HFFc6 (cell line): Measurements from ENCODE around the gene SEPTIN10. TPM values are rescaled to one million over a fixed set of nuclear protein-coding genes. Genes with fewer than 3 reads are reported as not detected.

Source experiments
- DNase-seq: peaks from one replicate; pipeline ENCODE4 v3.0.0-alpha.2; 2018
- H3K27ac Mint-ChIP-seq: 2 replicates; pipeline ENCODE4 v1.8.0; 2020; ENCODE audit warnings: mild to moderate bottlenecking, mixed read lengths
- H3K27me3 Mint-ChIP-seq: 2 replicates; pipeline ENCODE4 v1.8.0; 2021; ENCODE audit warnings: mild to moderate bottlenecking, moderate library complexity, mixed read lengths; ENCODE audit not compliant: insufficient read depth
- H3K36me3 Mint-ChIP-seq: 2 replicates; pipeline ENCODE4 v1.8.0; 2021; ENCODE audit warnings: low read depth, mixed read lengths
- H3K4me1 Mint-ChIP-seq: 2 replicates; pipeline ENCODE4 v1.8.0; 2020; ENCODE audit warnings: low read depth, mixed read lengths
- H3K4me3 Mint-ChIP-seq: 2 replicates; pipeline ENCODE4 v1.8.0; 2020; ENCODE audit warnings: mild to moderate bottlenecking, moderate library complexity, mixed read lengths
- H3K9me3 Mint-ChIP-seq: 2 replicates; pipeline ENCODE4 v1.8.0; 2020; ENCODE audit warnings: mild to moderate bottlenecking, mixed read lengths
- total RNA-seq, 6 experiments: library from RNA; stranded (reverse); fragmentation: NEBNext Ultra II Directional; extraction: Animal tissue kit (Norgen Biotek cat#: 25700); gene quantifications; 2 replicates in 1 of 6; 3 replicates in 5 of 6; pipeline ENCODE4 v1.2.3, GENCODE V29; 2021
- TF ChIP-seq, protein P1 (sequence below): fragments of 200-600 bp; sonication (generic); IDR thresholded peaks from 2 replicates; pipeline ENCODE4 v1.5.0; 2021; ENCODE audit warnings: antibody characterized with exemption, mild to moderate bottlenecking

The SEPTIN10 gene
- total RNA-seq, 6 experiments from 2014 or later: 102 to 127 (median 114) TPM

DNA sequence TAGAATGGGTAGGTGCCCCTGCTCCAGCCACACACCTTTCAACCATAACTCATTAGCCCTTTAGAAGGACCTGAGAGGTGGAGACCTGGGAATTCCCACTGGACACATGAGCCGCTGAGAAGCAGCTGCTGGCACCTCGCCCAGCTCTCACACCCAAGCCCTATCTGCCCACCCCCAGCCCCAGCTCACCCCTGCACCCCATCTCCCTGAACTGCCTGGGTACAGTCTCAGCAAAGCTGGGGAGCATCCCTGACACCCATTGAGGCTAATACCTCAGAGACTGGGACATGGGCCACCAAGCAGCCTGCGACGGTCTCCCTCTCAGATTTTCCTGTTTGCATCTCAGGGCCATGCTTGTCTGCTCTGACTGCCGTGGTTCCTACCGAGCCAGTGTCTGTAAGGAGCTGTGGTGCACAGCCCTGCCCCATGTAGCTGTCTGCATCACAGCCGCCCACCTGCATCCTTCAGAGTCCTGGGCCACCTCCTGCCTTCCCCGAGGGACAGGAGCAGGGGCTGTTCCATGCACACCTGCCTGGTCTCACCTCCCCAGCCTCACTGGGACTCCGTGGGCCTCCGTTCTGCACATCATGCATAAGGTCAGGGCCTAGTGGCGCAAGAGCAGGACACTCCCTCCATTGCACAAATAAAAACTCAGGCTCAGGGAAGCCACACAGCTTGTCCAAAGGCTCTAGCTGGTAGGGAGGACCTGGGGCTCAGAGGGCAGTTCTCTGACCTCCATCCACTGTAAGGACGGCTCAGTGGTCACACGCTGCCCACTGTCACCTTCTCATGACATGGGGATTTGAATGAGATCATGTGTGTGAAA lies 90.0 kb downstream of the SEPTIN10 start:
- Mint-ChIP-seq H3K36me3 (no peaks in the 10 kb centered on the region), H3K27me3 (peaks cover 24% of the 10 kb centered on the region), H3K4me3 (no peak overlapping the region), H3K4me1 (no peaks in the 10 kb centered on the region), H3K27ac (no peak overlapping the region), H3K9me3 (no peaks in the 10 kb centered on the region)
- TF ChIP-seq, protein P1, sequence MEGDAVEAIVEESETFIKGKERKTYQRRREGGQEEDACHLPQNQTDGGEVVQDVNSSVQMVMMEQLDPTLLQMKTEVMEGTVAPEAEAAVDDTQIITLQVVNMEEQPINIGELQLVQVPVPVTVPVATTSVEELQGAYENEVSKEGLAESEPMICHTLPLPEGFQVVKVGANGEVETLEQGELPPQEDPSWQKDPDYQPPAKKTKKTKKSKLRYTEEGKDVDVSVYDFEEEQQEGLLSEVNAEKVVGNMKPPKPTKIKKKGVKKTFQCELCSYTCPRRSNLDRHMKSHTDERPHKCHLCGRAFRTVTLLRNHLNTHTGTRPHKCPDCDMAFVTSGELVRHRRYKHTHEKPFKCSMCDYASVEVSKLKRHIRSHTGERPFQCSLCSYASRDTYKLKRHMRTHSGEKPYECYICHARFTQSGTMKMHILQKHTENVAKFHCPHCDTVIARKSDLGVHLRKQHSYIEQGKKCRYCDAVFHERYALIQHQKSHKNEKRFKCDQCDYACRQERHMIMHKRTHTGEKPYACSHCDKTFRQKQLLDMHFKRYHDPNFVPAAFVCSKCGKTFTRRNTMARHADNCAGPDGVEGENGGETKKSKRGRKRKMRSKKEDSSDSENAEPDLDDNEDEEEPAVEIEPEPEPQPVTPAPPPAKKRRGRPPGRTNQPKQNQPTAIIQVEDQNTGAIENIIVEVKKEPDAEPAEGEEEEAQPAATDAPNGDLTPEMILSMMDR: no peak
- no peak for DNase-seq

DNA sequence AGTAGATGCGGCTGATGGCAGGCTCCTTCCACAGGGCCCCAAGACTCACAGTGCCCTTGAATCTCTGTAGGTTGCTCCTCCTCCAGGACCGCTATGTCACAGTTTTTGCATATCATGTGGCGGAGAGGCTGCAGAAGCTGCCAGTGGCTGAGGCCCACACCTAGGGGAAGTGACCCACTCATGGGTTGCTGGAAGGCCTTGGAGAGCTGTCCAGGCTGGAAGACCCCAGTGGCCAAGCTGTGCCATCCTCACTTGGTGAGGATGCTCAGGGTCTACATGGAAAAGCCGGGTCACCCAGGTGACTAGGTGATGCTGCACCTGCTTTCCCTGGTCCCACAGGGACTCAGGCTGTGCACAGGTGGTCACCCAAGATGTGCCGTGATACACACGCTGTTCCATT lies 90.6 kb downstream of the SEPTIN10 start:
- H3K27me3 Mint-ChIP-seq: peaks cover 18% of the 10 kb centered on the region
- TF ChIP-seq, protein P1: no peak
- no peaks in the 10 kb centered on the region for H3K4me1 Mint-ChIP-seq
- DNase-seq: no peak
- H3K27ac Mint-ChIP-seq: no peak overlapping the region
- H3K36me3 Mint-ChIP-seq: no peaks in the 10 kb centered on the region
- no peak overlapping the region for H3K4me3 Mint-ChIP-seq
- H3K9me3 Mint-ChIP-seq: no peaks in the 10 kb centered on the region

DNA sequence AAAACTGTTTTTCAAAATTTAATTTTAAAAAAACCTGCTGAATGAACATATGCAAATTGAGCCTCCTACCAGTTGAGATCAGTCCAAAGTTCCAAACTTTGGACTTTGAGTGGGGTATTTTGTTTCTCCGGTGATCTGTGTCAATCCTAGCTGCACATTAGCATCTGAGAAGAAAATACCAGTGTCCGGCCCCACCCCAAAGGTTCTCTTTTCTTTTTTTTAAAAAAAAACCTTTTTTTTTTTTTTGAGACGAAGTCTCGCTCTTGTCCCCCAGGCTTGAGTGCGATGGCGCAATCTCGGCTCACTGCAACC lies 91.7 kb downstream of the SEPTIN10 start:
- TF ChIP-seq, protein P1: no peak
- no peak for DNase-seq
- no peaks in the 10 kb centered on the region for H3K36me3 Mint-ChIP-seq
- peaks cover 16% of the 10 kb centered on the region for H3K27me3 Mint-ChIP-seq
- no peak overlapping the region for H3K4me3 Mint-ChIP-seq
- no peak overlapping the region for H3K27ac Mint-ChIP-seq
- H3K9me3 Mint-ChIP-seq: no peaks in the 10 kb centered on the region
- no peaks in the 10 kb centered on the region for H3K4me1 Mint-ChIP-seq

DNA sequence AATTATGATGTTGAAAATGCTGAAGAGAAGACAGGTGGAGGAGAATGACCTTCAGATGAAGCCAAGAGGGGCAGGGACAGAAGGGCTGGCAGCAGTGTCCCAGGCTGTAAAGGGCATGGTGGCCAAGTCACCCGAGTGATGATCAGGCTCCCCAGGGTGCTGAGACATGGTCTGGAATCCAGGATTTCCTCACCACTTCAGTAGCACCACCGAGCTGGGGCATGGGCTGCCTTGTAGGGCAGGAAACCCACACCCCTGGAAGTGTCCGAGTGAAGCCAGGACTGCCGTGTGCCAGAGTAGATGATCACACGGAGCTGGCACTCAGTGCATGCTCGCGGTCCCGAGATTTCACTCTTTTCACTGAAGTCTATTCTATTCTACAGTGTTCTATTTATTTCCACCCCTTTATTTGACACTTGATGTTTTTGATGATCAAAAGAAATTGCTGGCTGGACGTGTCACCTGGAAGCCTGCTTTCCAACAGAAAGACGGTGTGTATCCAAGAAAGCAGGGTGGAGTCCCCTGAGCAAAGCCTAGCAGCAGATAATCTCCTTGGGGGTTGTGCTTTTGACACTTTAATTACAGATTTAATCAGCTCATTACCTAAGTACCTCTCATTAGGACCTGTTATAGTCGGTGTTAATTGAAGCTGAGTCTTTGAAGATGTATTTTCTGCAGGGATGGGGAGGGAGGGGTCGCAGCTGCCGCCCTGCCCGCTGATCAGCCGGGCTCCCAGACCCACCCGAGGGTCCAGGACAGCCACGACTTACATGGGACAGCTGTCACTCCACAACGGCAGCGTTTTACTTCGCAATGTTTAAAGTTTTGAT lies 92.3 kb downstream of the SEPTIN10 start:
- Mint-ChIP-seq H3K36me3 (no peaks in the 10 kb centered on the region), H3K27me3 (peaks cover 16% of the 10 kb centered on the region), H3K9me3 (no peaks in the 10 kb centered on the region), H3K27ac (no peak overlapping the region), H3K4me1 (no peaks in the 10 kb centered on the region), H3K4me3 (no peak overlapping the region)
- no peak for DNase-seq
- TF ChIP-seq, protein P1: no peak

DNA sequence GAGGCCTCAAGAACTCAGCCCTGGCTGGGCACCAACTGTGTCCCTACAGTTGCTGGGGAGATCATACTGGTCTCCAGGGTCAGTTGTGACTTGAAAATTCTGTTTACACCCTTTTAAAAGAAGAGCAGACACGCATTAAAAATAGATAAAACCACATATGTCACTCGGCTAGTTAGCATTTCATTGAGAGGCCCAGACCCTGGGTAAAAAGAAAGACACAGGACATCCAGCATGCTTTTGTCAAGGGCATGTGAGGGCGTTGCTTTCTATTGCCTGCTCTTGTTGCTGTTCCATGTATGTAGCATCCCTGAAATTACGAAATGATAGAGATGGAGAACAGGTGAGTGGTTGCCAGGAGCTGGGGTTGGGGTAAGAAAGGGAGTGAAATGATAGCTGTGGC lies 94.3 kb downstream of the SEPTIN10 start:
- Mint-ChIP-seq H3K27me3 (peaks cover 16% of the 10 kb centered on the region), H3K4me3 (no peak overlapping the region), H3K27ac (no peak overlapping the region), H3K9me3 (no peaks in the 10 kb centered on the region), H3K4me1 (no peaks in the 10 kb centered on the region), H3K36me3 (no peaks in the 10 kb centered on the region)
- DNase-seq: no peak
- TF ChIP-seq, protein P1: no peak
